Measurements from ENCODE around the gene CAPN8. TPM values are rescaled to one million over a fixed set of nuclear protein-coding genes. Genes with fewer than 3 reads are reported as not detected.

The CAPN8 gene
- polyA plus RNA-seq, 1 donor (not counting 4 experiments of a cell fraction or from before 2014, with no cell fraction given): 4.7 TPM

- Histone ChIP-seq H2AFZ (ENCODE audit: control insufficient read depth, low read length) (no peak overlapping the region), H3K9ac (ENCODE audit: control insufficient read depth, extremely low read depth, insufficient read depth, low read length) (no peak overlapping the region), H3K4me1 (ENCODE audit: control insufficient read depth, extremely low read depth, insufficient read depth, low read length) (no peaks in the 10 kb centered on the region), H3K4me2 (ENCODE audit: control insufficient read depth, extremely low read depth, insufficient read depth, low read depth, low read length) (no peak overlapping the region), H3K27me3 (ENCODE audit: control insufficient read depth, extremely low read depth, insufficient read depth, low read length) (no peaks in the 10 kb centered on the region), H3K9me3 (ENCODE audit: control insufficient read depth, low read depth, low read length) (no peaks in the 10 kb centered on the region), H3K36me3 (ENCODE audit: control insufficient read depth in 2 of 2, extremely low read depth in 1 of 2, insufficient read depth in 2 of 2, low read length in 2 of 2) (no peaks in the 10 kb centered on the region), H3K4me3 (ENCODE audit: control insufficient read depth in 2 of 3, extremely low read depth in 1 of 3, insufficient read depth in 2 of 3, low read depth in 1 of 3, low read length in 3 of 3) (no peak overlapping the region), H3K79me2 (ENCODE audit: control insufficient read depth, insufficient read depth, low read length) (no peaks in the 10 kb centered on the region), H3K27ac (ENCODE audit: control insufficient read depth, insufficient read depth, low read length) (no peak overlapping the region), H4K20me1 (ENCODE audit: control insufficient read depth, extremely low read depth, insufficient read depth, low read length) (no peaks in the 10 kb centered on the region), H3K9me1 (ENCODE audit: control insufficient read depth, extremely low read depth, insufficient read depth, low read length) (no peaks in the 10 kb centered on the region)
- FAIRE-seq (no peak), DNase-seq (ENCODE audit: low read depth, low spot score) (no peak)
- TF ChIP-seq CTCF (optimal IDR thresholded peaks at IDR 0.05 in 1 of 3, IDR thresholded peaks at IDR 0.05 in 1 of 3, conservative IDR thresholded peaks at IDR 0.05 in 1 of 3; ENCODE audit: extremely low read depth in 1 of 3, insufficient read depth in 2 of 3, low read length in 3 of 3) (no peak), EZH2 (IDR thresholded peaks at IDR 0.05; ENCODE audit: low read length) (no peak)
- dilution Hi-C loops (cut with MboI; ENCODE audit: extremely low pct_ligation_motif_present, low sequenced_read_pairs): no loop called here
Measured at GRCh38 chr1:223639331-223639749, 26.2 kb downstream of the CAPN8 start.

- H3K36me3 ChIP-seq (ENCODE audit: control insufficient read depth in 2 of 2, extremely low read depth in 1 of 2, insufficient read depth in 2 of 2, low read length in 2 of 2): no peaks in the 10 kb centered on the region
- no peak overlapping the region for H2AFZ ChIP-seq (ENCODE audit: control insufficient read depth, low read length)
- no peak overlapping the region for H3K27ac ChIP-seq (ENCODE audit: control insufficient read depth, insufficient read depth, low read length)
- no peaks in the 10 kb centered on the region for H3K79me2 ChIP-seq (ENCODE audit: control insufficient read depth, insufficient read depth, low read length)
- peaks cover 3% of the 10 kb centered on the region for H3K27me3 ChIP-seq (ENCODE audit: control insufficient read depth, extremely low read depth, insufficient read depth, low read length)
- dilution Hi-C loops (cut with MboI; ENCODE audit: extremely low pct_ligation_motif_present, low sequenced_read_pairs): no loop called here
- H3K9me1 ChIP-seq (ENCODE audit: control insufficient read depth, extremely low read depth, insufficient read depth, low read length): no peaks in the 10 kb centered on the region
- DNase-seq (ENCODE audit: low read depth, low spot score) (no peak), FAIRE-seq (no peak)
- no peaks in the 10 kb centered on the region for H3K4me1 ChIP-seq (ENCODE audit: control insufficient read depth, extremely low read depth, insufficient read depth, low read length)
- H4K20me1 ChIP-seq (ENCODE audit: control insufficient read depth, extremely low read depth, insufficient read depth, low read length): no peaks in the 10 kb centered on the region
- no peaks in the 10 kb centered on the region for H3K9me3 ChIP-seq (ENCODE audit: control insufficient read depth, low read depth, low read length)
- no peak overlapping the region for H3K4me2 ChIP-seq (ENCODE audit: control insufficient read depth, extremely low read depth, insufficient read depth, low read depth, low read length)
- TF ChIP-seq EZH2 (IDR thresholded peaks at IDR 0.05; ENCODE audit: low read length) (no peak), CTCF (optimal IDR thresholded peaks at IDR 0.05 in 1 of 3, IDR thresholded peaks at IDR 0.05 in 1 of 3, conservative IDR thresholded peaks at IDR 0.05 in 1 of 3; ENCODE audit: extremely low read depth in 1 of 3, insufficient read depth in 2 of 3, low read length in 3 of 3) (no peak)
- H3K4me3 ChIP-seq (ENCODE audit: control insufficient read depth in 2 of 3, extremely low read depth in 1 of 3, insufficient read depth in 2 of 3, low read depth in 1 of 3, low read length in 3 of 3): no peak overlapping the region
- no peak overlapping the region for H3K9ac ChIP-seq (ENCODE audit: control insufficient read depth, extremely low read depth, insufficient read depth, low read length)
Measured at GRCh38 chr1:223635236-223635635, 30.3 kb downstream of the CAPN8 start.
